K562 (cell line): ENCODE data around the gene KIF3B. TPM values are rescaled to one million over a fixed set of nuclear protein-coding genes. Genes with fewer than 3 reads are reported as not detected.
"Not testable (repeated sequence)": the region's sequence is repeated elsewhere in the genome, so short reads cannot be mapped to it uniquely, and the experiment has no call there.

Source experiments
- ATAC-seq: fragments of 200-7000 bp; cut with Tn5 transposase; 3 replicates; pipeline ENCODE4 v1.9.1; 2020; ENCODE audit warnings: moderate library complexity
- BruUV-seq: library from RNA; stranded (reverse); fragments of 400-500 nt; replicated peaks from 2 replicates; lab custom pipeline; 2021; lab: Mats Ljungman, UMichigan
- CTCF ChIA-PET: fragments of 300-600 bp; formaldehyde crosslinking; extraction: SDS; loops from one replicate; lab custom pipeline; 2021; ENCODE audit warnings: low intra/inter-chr PET ratio; lab: Yijun Ruan, JAX
- POLR2A ChIA-PET: fragments of 300-600, 350-650 bp; sonication (Branson Sonifier 250); formaldehyde crosslinking; extraction: SDS; loops from one replicate; lab custom pipeline; 2021; ENCODE audit warnings: antibody characterized with exemption, inconsistent platforms; lab: Yijun Ruan, JAX
- DNase-seq, 4 experiments: peaks; one replicate each; pipeline versions ENCODE4 v3.0.0 to v3.0.0-alpha.2; 2011 to 2018; ENCODE audit warnings: low spot score in 3 of 4, mixed read lengths in 3 of 4; ENCODE audit errors: extremely low read depth in 1 of 4
- FAIRE-seq: peaks from 2 replicates; lab custom pipeline; 2011; peaks lifted over from hg19 to GRCh38; lab: Jason Lieb, UNC
- H2AFZ ChIP-seq: 2 replicates; pipeline ENCODE4 v1.6.0; 2011; ENCODE audit warnings: low read depth, low read length, control low read depth, inconsistent platforms
- H3K27ac ChIP-seq: fragments of 200-600 bp; 3 replicates; pipeline ENCODE4 v1.8.0; 2011; ENCODE audit warnings: low read depth, mild to moderate bottlenecking, control low read depth, inconsistent platforms, low read length, moderate library complexity, mixed read lengths; ENCODE audit errors: extremely low read depth
- H3K27me3 ChIP-seq, 2 experiments: fragments of 300-600 bp in 1 of 2; 2 replicates in 1 of 2; 3 replicates in 1 of 2; pipeline versions ENCODE4 v1.6.0 to v1.8.0; 2011; ENCODE audit warnings: inconsistent platforms in 2 of 2, low read length in 2 of 2, mild to moderate bottlenecking in 1 of 2, mixed read lengths in 1 of 2, moderate library complexity in 1 of 2; ENCODE audit not compliant: control insufficient read depth in 2 of 2, insufficient read depth in 2 of 2
- H3K36me3 ChIP-seq: fragments of 300-600 bp; 3 replicates; pipeline ENCODE4 v1.8.0; 2011; ENCODE audit warnings: mild to moderate bottlenecking, low read length, inconsistent platforms; ENCODE audit not compliant: control insufficient read depth, insufficient read depth
- H3K4me1 ChIP-seq, 2 experiments: fragments of 200-600 bp in 1 of 2; replicated peaks in 1 of 2; 2 replicates in 1 of 2; 3 replicates in 1 of 2; pipeline versions ENCODE4 v1.5.1 to v1.8.0; 2011; ENCODE audit warnings: inconsistent platforms in 2 of 2, low read length in 2 of 2, mild to moderate bottlenecking in 1 of 2, mixed read lengths in 1 of 2, moderate library complexity in 1 of 2; ENCODE audit not compliant: control insufficient read depth in 2 of 2, insufficient read depth in 2 of 2
- H3K4me2 ChIP-seq: 2 replicates; pipeline ENCODE4 v1.6.1; 2011; ENCODE audit warnings: low read length, control low read depth, inconsistent platforms, mixed read lengths; ENCODE audit not compliant: insufficient read depth
- H3K4me3 ChIP-seq: fragments of 200-600 bp; sonication (generic), shearing (Covaris generic); 2 replicates; pipeline ENCODE4 v1.5.1; 2016; ENCODE audit warnings: control low read depth, inconsistent platforms
- H3K79me2 ChIP-seq: fragments of 200-600 bp; 3 replicates; pipeline ENCODE4 v1.8.0; 2011; ENCODE audit warnings: low read length, inconsistent platforms; ENCODE audit not compliant: control insufficient read depth, insufficient read depth
- H3K9ac ChIP-seq, 2 experiments: 2 replicates each; pipeline versions ENCODE4 v1.6.0 to v1.6.1; 2011; ENCODE audit warnings: low read depth in 2 of 2, low read length in 2 of 2, control low read depth in 1 of 2, inconsistent platforms in 1 of 2, mild to moderate bottlenecking in 1 of 2, mixed read lengths in 1 of 2; ENCODE audit not compliant: insufficient read depth in 1 of 2
- H3K9me1 ChIP-seq: one replicate; pipeline ENCODE4 v1.6.0; 2011; ENCODE audit warnings: inconsistent platforms, mild to moderate bottlenecking, low read length, moderate library complexity; ENCODE audit not compliant: control insufficient read depth, insufficient read depth
- H3K9me3 ChIP-seq: replicated peaks from 2 replicates; pipeline ENCODE4 v1.5.1; 2011; ENCODE audit warnings: low read depth, low read length, inconsistent platforms; ENCODE audit not compliant: control insufficient read depth, insufficient read depth
- H4K20me1 ChIP-seq: replicated peaks from 2 replicates; pipeline ENCODE4 v1.6.1; 2011; ENCODE audit warnings: low read length, inconsistent platforms, mixed read lengths; ENCODE audit not compliant: control insufficient read depth, insufficient read depth
- ADNP ChIP-seq: fragments of 200-800 bp; sonication (Bioruptor generic); IDR thresholded peaks from 2 replicates; pipeline ENCODE4 v1.6.1; 2016; ENCODE audit warnings: missing genetic modification characterization, missing compliant biosample characterization
- BCOR ChIP-seq: fragments of 450-650 bp; IDR thresholded peaks from 2 replicates; pipeline ENCODE4 v1.6.1; 2016
- ETS1 ChIP-seq: conservative IDR thresholded peaks from 2 replicates; pipeline ENCODE4 v1.6.1; 2011; ENCODE audit warnings: low read depth, mild to moderate bottlenecking, low read length; ENCODE audit not compliant: control insufficient read depth
- KDM1A ChIP-seq, 2 experiments: fragments of 450-650 bp; IDR thresholded peaks; 2 replicates each; pipeline ENCODE4 v1.6.1; 2016; ENCODE audit warnings: mild to moderate bottlenecking in 2 of 2
- PTRF ChIP-seq: fragments of 450-650 bp; IDR thresholded peaks from 2 replicates; pipeline ENCODE4 v1.6.1; 2016; ENCODE audit warnings: mild to moderate bottlenecking, missing genetic modification characterization, missing compliant biosample characterization
- RBM25 ChIP-seq: fragments of 200-400 bp; formaldehyde crosslinking; IDR thresholded peaks from 2 replicates; pipeline ENCODE4 v1.6.1; 2018; ENCODE audit warnings: low read length, low read depth, moderate library complexity; ENCODE audit not compliant: severe bottlenecking
- SMARCB1 ChIP-seq: IDR thresholded peaks from 2 replicates; pipeline ENCODE4 v1.6.1; 2011; ENCODE audit warnings: improper control_type of control experiment, low read depth; ENCODE audit not compliant: insufficient read length
- WGBS: fragments of 100-300 bp; shearing (Covaris generic); methylation state at CpG from one replicate; pipeline ENCODE4 v1.1.6; 2016; ENCODE audit warnings: low coverage, mixed read lengths; ENCODE audit not compliant: insufficient coverage; ENCODE audit errors: missing lambda C conversion rate; 5-methylcytosine and 5-hydroxymethylcytosine counted together
- in situ Hi-C: fragments of 300-500 bp; cut with MboI; formaldehyde crosslinking; loops from 4 replicates; pipeline ENCODE4 v1.15.0; 2018; ENCODE audit warnings: inconsistent platforms, mixed read lengths
- intact Hi-C: fragments of 100-400 bp; cut with micrococcal nuclease; formaldehyde crosslinking; loops from 2 replicates; pipeline ENCODE4 v1.14.2; 2022
- polyA plus RNA-seq, 8 experiments: library from polyadenylated mRNA; depleted of rRNA in 4 of 8; stranded (reverse) in 5 of 8; unstranded in 3 of 8; fragments of >200 nt; fragmentation: Nextera tagmentation in 2 of 8; fragmentation: Illumina TruSeq in 1 of 8; extraction: Ambion mirVana in 2 of 8; extraction: Trizol in 1 of 8; gene quantifications; 2 replicates each; pipeline versions ENCODE4 v1.2.1 to v1.2.3, GENCODE V29; 2011 to 2014; ENCODE audit warnings: inconsistent platforms in 1 of 8, missing spikeins in 1 of 8
- total RNA-seq, 7 experiments: library from RNA; depleted of rRNA in 6 of 7; stranded (reverse); fragments of >200 nt in 6 of 7; fragmentation: Illumina TruSeq in 2 of 7; extraction: Trizol in 2 of 7; gene quantifications; 2 replicates each; pipeline versions ENCODE4 v1.2.1 to v1.2.3, GENCODE V29; 2011 to 2021; ENCODE audit warnings: low replicate concordance in 1 of 7

KIF3B gene
- total and polyA plus RNA-seq, 9 of the 15 experiments (the other 6 are each of a cell fraction or from before 2014, with no cell fraction given): 2.9 to 12.3 (median 8.6) TPM

GRCh38 chr20:32252189-32252588 is 25.3 kb upstream of the KIF3B start (continued):
- TF ChIP-seq ETS1: no peak
- no peak for TF ChIP-seq SMARCB1
- no peak for TF ChIP-seq PTRF (tag)
- TF ChIP-seq, all 486 proteins: peak for 0

GRCh38 chr20:32260973-32261372 is 16.5 kb upstream of the KIF3B start:
- H3K27ac ChIP-seq, FAIRE-seq, DNase-seq, H3K36me3 ChIP-seq, H4K20me1 ChIP-seq, H3K9ac ChIP-seq, intact Hi-C loops, H3K4me1 ChIP-seq, H3K27me3 ChIP-seq, H3K4me2 ChIP-seq, H3K4me3 ChIP-seq, H3K79me2 ChIP-seq, in situ Hi-C loops, H2AFZ ChIP-seq, H3K9me3 ChIP-seq, ATAC-seq, H3K9me1 ChIP-seq, CTCF ChIA-PET, BruUV-seq: not testable (repeated sequence)
- TF ChIP-seq ADNP (peak; percentile 64; the same call in 1 of the 2 replicates), BCOR (peak; percentile 82), KDM1A (IDR thresholded peaks at IDR 0.05) (peak; percentile 30 to 62; a peak in 3 of 4 replicates), RBM25 (peak; percentile 64)
- POLR2A ChIA-PET: interaction anchor here (0.9 to 1.3 kb wide), 2 partner anchors 8 to 25 kb away, joined by 3 to 4 read pairs; no protein-coding TSS in a partner anchor
- WGBS: 47% methylated on average over 10 of the region's 10 CpGs
